Spleen (tissue), 7 donors: ENCODE data around the gene TXLNA.

Experiments used
- POLR2AphosphoS5 ChIP-seq, 3 donors: sonication (generic); formaldehyde crosslinking; IDR thresholded peaks; one replicate each; pipeline ENCODE4 v1.5.1; 2017; ENCODE audit warnings: antibody characterized with exemption in 3 of 3
- TF ChIP-seq, protein P1 (sequence below), 11 experiments: fragments of 200-600 bp in 7 of 11; fragments of 450-650 bp in 4 of 11; sonication (generic) in 4 of 11; IDR thresholded peaks in 8 of 11; conservative IDR thresholded peaks in 3 of 11; 1 replicate in 7 of 11; 2 replicates in 4 of 11; pipeline versions ENCODE4 v1.4.0 to v1.8.0; 2016 to 2021; ENCODE audit warnings: antibody characterized with exemption in 11 of 11, inconsistent platforms in 4 of 11, mild to moderate bottlenecking in 1 of 11
- donor health status: DM: no; HTN: no; CAD: no; lungs with moderate emphysema.
- donor health status: DM: no; HTN: no; CAD: no.
- donor health status: DM: no; HTN: no; CAD: no.

DNA sequence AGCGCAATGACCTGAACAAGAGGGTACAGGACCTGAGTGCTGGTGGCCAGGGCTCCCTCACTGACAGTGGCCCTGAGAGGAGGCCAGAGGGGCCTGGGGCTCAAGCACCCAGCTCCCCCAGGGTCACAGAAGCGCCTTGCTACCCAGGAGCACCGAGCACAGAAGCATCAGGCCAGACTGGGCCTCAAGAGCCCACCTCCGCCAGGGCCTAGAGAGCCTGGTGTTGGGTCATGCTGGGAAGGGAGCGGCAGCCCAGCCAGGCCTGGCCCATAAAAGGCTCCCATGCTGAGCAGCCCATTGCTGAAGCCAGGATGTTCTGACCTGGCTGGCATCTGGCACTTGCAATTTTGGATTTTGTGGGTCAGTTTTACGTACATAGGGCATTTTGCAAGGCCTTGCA, 15.5 kb downstream of the TXLNA start:
- TF ChIP-seq, protein P1, sequence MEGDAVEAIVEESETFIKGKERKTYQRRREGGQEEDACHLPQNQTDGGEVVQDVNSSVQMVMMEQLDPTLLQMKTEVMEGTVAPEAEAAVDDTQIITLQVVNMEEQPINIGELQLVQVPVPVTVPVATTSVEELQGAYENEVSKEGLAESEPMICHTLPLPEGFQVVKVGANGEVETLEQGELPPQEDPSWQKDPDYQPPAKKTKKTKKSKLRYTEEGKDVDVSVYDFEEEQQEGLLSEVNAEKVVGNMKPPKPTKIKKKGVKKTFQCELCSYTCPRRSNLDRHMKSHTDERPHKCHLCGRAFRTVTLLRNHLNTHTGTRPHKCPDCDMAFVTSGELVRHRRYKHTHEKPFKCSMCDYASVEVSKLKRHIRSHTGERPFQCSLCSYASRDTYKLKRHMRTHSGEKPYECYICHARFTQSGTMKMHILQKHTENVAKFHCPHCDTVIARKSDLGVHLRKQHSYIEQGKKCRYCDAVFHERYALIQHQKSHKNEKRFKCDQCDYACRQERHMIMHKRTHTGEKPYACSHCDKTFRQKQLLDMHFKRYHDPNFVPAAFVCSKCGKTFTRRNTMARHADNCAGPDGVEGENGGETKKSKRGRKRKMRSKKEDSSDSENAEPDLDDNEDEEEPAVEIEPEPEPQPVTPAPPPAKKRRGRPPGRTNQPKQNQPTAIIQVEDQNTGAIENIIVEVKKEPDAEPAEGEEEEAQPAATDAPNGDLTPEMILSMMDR (IDR thresholded peaks at IDR 0.05 in 8 of 11, conservative IDR thresholded peaks at IDR 0.05 in 3 of 11), result no peak
- peak in 2 of 3 donors; percentile 14 to 49 for TF ChIP-seq POLR2AphosphoS5 (IDR thresholded peaks at IDR 0.05)
